SK-N-MC (cell line): ENCODE data around the gene CACNA1F.
"Not testable (repeated sequence)": the region's sequence is repeated elsewhere in the genome, so short reads cannot be mapped to it uniquely, and the experiment has no call there.

ENCODE experiments used
- DNase-seq: peaks from one replicate; pipeline ENCODE4 v3.0.0-alpha.2; 2011; ENCODE audit warnings: low read depth, low spot score
- H3K27ac ChIP-seq: fragments of 200-600 bp; sonication (generic); 2 replicates; pipeline ENCODE4 v1.5.1; 2016; ENCODE audit warnings: mixed run types
- H3K36me3 ChIP-seq: fragments of 200-600 bp; sonication (generic); 2 replicates; pipeline ENCODE4 v1.6.1; 2017; ENCODE audit warnings: antibody characterized with exemption, low read length, mixed read lengths; ENCODE audit not compliant: insufficient read depth
- H3K4me3 ChIP-seq: fragments of 200-600 bp; sonication (generic); 2 replicates; pipeline ENCODE4 v1.5.1; 2016
- H3K9ac ChIP-seq: fragments of 200-600 bp; sonication (generic); 2 replicates; pipeline ENCODE4 v1.8.0; 2017; ENCODE audit warnings: mixed run types, mixed read lengths; ENCODE audit not compliant: insufficient read length
- H3K9me3 ChIP-seq: fragments of 200-600 bp; sonication (generic); 2 replicates; pipeline ENCODE4 v1.6.1; 2017; ENCODE audit warnings: low read depth, mild to moderate bottlenecking, antibody characterized with exemption, low read length, moderate library complexity, mixed read lengths
- EZH2 ChIP-seq: fragments of 200-600 bp; sonication (generic); IDR thresholded peaks from one replicate; pipeline ENCODE4 v1.6.1; 2017; ENCODE audit warnings: antibody characterized with exemption
- FOXP2 ChIP-seq: optimal IDR thresholded peaks from 2 replicates; pipeline ENCODE3; 2011; ENCODE audit warnings: mild to moderate bottlenecking, moderate library complexity; ENCODE audit not compliant: insufficient read depth; ENCODE audit errors: extremely low read length, control extremely low read depth
- POLR2AphosphoS5 ChIP-seq: IDR thresholded peaks from 2 replicates; pipeline ENCODE4 v1.6.1; 2012; ENCODE audit warnings: mild to moderate bottlenecking, low read depth, low read length, borderline replicate concordance

CACNA1F gene

DNA sequence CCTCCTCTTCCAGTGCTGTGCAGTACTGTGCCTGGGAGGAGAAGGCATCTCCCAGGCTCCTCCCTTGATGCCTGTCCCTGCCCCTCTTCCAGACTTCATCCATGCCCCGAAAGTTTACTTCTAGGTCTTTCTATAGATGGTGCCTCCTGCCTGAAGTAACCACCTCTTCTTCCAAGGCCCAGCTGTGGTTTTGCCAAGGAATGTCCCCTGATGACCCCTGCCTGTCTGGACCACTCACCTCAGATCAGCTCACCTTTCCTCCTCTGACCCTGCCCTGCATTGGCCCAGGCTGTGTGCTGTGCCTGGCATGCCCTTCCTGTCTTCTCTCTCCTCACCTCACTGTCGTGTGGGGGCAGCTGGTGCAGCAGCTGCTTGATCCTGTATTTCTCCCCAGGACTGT lies 53.8 kb downstream of the CACNA1F start:
- no peak for DNase-seq
- H3K9me3 ChIP-seq: no peaks in the 10 kb centered on the region

DNA sequence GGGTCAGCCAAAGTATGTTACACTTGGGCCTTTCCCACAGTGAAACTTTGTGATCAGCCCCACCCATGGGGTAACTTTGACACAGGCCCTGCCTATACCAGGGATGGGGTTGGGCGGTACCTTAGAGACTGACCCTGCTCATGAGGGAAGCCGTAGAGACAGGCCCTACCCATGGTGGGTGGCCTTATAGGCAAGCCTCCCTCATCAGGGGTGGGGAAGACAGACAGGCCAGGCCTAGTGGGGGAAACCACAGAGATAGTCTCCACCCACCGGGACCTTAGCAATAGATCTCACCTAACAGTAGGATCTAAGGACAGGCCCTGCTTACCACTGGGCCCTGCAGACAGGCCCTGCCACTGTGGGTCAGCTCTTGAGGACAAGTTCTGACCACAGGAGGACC lies 54.6 kb downstream of the CACNA1F start:
- no peak overlapping the region for H3K4me3 ChIP-seq
- peaks cover 14% of the 10 kb centered on the region; the same call in 1 of the 2 replicates for H3K36me3 ChIP-seq
- H3K9ac ChIP-seq: no peak overlapping the region
- H3K9me3 ChIP-seq: no peaks in the 10 kb centered on the region
- no peak for TF ChIP-seq EZH2
- TF ChIP-seq POLR2AphosphoS5: no peak
- no peak for TF ChIP-seq FOXP2
- DNase-seq: no peak
- H3K27ac ChIP-seq: no peak overlapping the region

More for the DNA sequence above, 53.8 kb downstream of the CACNA1F start:
- H3K4me3 ChIP-seq: no peak overlapping the region
- no peak overlapping the region for H3K9ac ChIP-seq
- H3K36me3 ChIP-seq: peaks cover 6% of the 10 kb centered on the region; the same call in 1 of the 2 replicates
- no peak for TF ChIP-seq POLR2AphosphoS5
- no peak for TF ChIP-seq FOXP2
- TF ChIP-seq EZH2: no peak
- no peak overlapping the region for H3K27ac ChIP-seq

DNA sequence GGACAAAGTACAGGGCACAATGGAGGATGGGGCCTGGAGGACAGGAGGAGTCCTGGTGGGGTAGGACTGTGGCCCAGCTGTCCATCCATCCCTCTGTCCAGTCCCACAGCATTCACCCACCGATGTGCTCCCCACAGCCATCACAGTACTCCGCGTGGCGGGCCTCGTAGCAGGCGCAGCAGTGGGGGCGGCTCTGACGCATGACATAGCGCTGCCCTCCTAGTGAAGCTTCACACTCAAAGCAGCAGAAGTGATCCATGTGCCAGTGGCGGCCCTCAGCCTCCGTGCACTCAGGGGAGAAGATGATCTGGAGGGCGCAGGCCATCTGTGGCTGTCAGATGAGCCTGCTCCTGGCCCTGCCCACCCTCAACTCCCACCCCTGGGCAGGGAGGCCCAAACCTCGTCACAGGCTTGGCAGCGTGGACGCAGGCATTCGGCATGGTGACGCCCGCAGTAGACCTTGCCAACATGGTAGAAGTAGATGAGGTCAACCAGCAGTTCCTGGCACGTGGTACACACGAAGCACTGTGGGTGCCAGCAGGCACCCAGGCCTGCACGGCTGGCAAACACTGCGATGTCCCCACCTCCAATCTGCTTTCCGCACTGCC lies 55.2 kb downstream of the CACNA1F start:
- H3K27ac ChIP-seq: no peak overlapping the region
- TF ChIP-seq EZH2: no peak
- no peak for TF ChIP-seq POLR2AphosphoS5
- no peak for TF ChIP-seq FOXP2
- no peak for DNase-seq
- peaks cover 14% of the 10 kb centered on the region; the same call in 1 of the 2 replicates for H3K36me3 ChIP-seq
- no peak overlapping the region for H3K9ac ChIP-seq
- H3K4me3 ChIP-seq: no peak overlapping the region
- H3K9me3 ChIP-seq: no peaks in the 10 kb centered on the region

DNA sequence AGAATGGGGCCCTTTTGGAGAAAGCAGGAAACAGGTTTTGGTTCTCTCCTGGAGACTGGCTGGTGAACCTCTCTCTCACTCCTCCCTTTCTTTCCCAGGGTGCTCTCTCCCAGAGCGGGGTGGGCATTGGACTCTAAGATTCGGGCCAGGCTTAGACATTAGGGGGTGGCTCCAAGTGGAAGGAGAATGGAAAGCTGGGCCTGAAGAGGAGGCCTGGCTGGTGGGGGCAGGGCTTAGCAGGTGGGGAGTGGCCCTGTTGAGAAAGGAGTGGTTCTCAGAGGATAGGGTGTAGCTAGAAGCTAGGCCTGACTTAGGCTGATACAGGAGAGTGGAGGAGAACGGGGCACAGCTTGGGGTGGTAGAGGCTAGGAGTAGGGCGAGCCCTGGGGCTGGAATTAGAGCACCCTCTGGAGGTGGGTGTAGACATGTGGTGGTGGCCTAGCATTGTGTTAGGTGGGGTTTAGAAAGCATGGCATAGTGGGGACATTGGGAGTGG lies 55.8 kb downstream of the CACNA1F start:
- H3K4me3 ChIP-seq: no peak overlapping the region
- TF ChIP-seq EZH2: no peak
- TF ChIP-seq POLR2AphosphoS5: no peak
- TF ChIP-seq FOXP2: no peak
- DNase-seq: no peak
- H3K36me3 ChIP-seq: peaks cover 14% of the 10 kb centered on the region; the same call in 1 of the 2 replicates
- H3K27ac ChIP-seq: no peak overlapping the region
- H3K9me3 ChIP-seq: no peaks in the 10 kb centered on the region
- H3K9ac ChIP-seq: no peak overlapping the region

DNA sequence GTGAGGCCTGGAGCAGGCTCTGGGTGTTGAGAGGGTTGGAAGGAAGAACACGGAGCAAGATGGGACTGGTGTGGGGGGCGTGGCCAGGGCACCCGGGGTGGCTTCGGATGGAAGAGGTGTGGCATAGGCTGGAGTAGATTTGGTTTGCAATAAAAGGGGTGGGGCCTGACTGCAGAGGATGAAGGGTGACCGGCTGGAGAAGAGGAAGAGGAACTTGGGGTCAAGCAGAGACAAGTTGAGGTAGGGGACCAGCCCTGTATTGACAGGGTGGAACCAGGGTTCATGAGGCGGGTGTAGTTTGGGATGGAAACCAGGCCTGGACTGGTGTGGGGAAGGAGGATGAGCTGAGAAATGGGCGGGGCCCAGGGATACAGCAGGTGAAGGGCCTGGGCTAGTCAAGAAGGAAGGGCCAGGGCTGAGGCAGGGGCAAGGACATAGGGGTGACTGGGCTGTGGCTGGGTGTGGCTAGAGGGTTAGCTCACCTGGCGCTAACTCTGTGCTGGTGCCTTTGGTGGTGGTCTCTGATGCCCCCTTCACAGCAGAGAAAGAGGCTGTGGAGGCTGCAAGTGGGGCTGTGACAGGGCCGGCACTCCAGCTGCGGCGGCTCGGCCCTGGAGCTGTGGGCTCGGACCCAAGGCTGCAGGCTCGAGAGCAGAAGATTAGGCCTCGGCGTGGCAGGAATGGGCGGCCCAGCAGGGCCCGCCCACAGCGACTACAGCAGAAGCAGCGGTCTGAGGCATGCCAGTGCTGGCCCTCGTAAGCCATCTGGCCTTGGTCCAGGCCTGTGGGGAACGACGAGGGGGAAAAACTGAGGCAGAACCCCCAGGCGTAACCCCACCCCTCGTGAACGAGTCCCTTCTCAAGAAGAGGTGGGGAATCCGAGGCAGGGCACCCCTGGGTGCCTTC lies 56.5 kb downstream of the CACNA1F start:
- peaks cover 14% of the 10 kb centered on the region; the same call in 1 of the 2 replicates for H3K36me3 ChIP-seq
- no peak overlapping the region for H3K27ac ChIP-seq
- H3K9me3 ChIP-seq: no peaks in the 10 kb centered on the region
- H3K9ac ChIP-seq: no peak overlapping the region
- no peak for DNase-seq
- TF ChIP-seq FOXP2: no peak
- no peak for TF ChIP-seq POLR2AphosphoS5
- TF ChIP-seq EZH2: no peak
- H3K4me3 ChIP-seq: no peak overlapping the region

DNA sequence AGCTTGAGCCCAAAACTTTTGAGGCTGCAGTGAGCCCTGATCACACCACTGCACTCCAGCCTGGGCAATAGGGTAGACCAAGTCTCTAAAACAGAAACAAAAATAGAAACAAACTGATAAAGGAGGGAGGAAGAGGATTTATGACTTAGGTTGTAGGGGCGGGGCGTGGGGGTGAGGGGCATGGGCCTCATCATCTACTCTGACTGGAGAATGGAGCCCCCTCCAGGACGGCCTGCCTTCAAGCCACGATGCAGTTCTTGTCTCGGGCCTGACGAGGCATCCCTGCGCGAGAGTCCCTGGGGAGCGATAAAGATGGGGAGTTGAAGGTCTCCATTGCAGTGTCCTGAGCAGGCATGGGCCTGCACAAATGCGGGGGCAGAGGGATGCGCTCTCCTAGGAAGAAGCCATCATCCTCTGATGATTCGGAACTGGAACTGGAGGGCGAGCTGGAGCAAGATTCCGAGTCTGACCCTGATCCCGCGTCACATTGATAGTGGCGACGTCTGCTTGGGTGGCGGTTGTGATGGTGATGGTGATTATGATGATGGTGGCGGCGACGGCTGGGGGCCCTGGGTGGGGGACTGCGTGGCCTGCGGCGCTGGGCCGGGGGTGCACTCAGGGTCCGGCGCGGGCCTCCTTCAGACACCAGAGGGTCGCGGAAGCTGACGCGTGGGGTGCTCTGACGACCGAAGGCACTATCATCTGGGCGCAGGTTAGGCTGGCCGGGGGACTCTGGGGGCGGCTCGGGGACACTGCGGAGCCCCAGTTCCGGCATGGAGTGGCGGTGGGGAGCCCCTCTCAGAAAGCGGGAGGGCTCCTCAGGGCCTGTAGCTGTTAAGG lies 57.5 kb downstream of the CACNA1F start:
- Histone ChIP-seq H3K27ac (no peak overlapping the region), H3K36me3 (peaks cover 14% of the 10 kb centered on the region; the same call in 1 of the 2 replicates), H3K4me3 (no peak overlapping the region), H3K9ac (no peak overlapping the region), H3K9me3 (no peaks in the 10 kb centered on the region)
- no peak for TF ChIP-seq FOXP2
- no peak for TF ChIP-seq EZH2
- no peak for TF ChIP-seq POLR2AphosphoS5
- no peak for DNase-seq

DNA sequence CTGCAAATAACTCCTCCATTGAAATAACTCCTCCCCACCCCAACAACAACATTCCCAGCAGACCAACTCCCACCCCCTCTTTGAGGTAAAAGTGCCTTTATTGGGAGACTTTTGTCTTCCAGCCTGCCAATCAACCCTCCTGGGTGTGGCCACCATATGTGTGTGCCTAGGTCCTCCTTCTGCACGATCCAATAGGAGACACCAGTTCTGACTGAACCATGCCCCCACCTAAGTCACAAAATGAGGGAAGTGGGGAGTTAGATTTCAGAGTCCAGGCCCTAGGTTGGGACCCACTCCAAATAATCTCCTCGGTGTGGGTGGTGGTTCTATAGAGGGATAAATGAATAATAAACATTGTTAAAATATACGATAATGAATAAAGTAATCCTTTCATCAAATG lies 58.4 kb downstream of the CACNA1F start:
- H3K9ac ChIP-seq: no peak overlapping the region
- no peak for TF ChIP-seq EZH2
- no peak for TF ChIP-seq POLR2AphosphoS5
- no peak overlapping the region for H3K4me3 ChIP-seq
- H3K27ac ChIP-seq: no peak overlapping the region
- H3K36me3 ChIP-seq: peaks cover 14% of the 10 kb centered on the region; the same call in 1 of the 2 replicates
- DNase-seq: no peak
- H3K9me3 ChIP-seq: no peaks in the 10 kb centered on the region

DNA sequence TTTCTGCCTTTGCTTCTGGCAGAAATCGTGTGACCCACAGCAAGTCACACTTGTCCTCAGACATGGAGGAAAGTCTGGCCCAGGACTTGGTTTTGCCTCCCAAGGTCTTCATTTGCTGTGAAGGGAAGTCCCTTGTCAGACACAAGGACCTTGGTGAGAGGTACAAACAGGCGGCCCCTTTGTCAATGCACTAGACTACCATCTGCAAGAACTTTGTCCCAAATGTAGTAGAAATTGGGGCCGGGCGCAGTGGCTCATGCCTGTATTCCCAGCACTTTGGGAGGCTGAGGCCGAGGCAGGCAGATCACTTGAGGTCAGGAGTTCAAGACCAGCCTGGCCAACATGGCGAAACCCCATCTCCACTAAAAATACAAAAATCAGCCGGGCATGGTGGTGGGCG lies 59.6 kb downstream of the CACNA1F start:
- peak overlapping the region; percentile 82; the same call in 1 of the 2 replicates for H3K4me3 ChIP-seq
- H3K9me3 ChIP-seq, H3K9ac ChIP-seq, H3K27ac ChIP-seq, DNase-seq: not testable (repeated sequence)
- H3K36me3 ChIP-seq: peaks cover 14% of the 10 kb centered on the region; the same call in 1 of the 2 replicates
